ENCODE results near the gene LDHB.

- TF ChIP-seq CTCF (IDR thresholded peaks at IDR 0.05; ENCODE audit: insufficient read depth, low read length, poor library complexity, severe bottlenecking) (no peak), EZH2phosphoT487 (conservative IDR thresholded peaks at IDR 0.05; ENCODE audit: low read length) (no peak)
Measured at GRCh38 chr12:21697904-21698630, 40.4 kb upstream of the LDHB start.

Data from SU-DHL-6 (cell line).